Epithelial cell of proximal tubule (primary cell): ENCODE results near the gene NACAD. TPM values are rescaled to one million over a fixed set of nuclear protein-coding genes. Genes with fewer than 3 reads are reported as not detected.

Experiments used
- DNase-seq: peaks from one replicate; pipeline ENCODE4 v3.0.0-alpha.2; 2011; ENCODE audit warnings: low read depth
- H3K4me3 ChIP-seq: 2 replicates; pipeline ENCODE4 v1.5.1; 2011; ENCODE audit warnings: low read depth, mild to moderate bottlenecking, low read length
- total RNA-seq: library from RNA; depleted of rRNA; stranded (reverse); fragments of >200 nt; gene quantifications from 2 replicates; pipeline ENCODE4 v1.2.3, GENCODE V29; 2015
- TF ChIP-seq, protein P1 (sequence below): conservative IDR thresholded peaks from 2 replicates; pipeline ENCODE4 v1.5.1; 2012; ENCODE audit warnings: low read depth, mild to moderate bottlenecking, low read length

NACAD gene, protein sequence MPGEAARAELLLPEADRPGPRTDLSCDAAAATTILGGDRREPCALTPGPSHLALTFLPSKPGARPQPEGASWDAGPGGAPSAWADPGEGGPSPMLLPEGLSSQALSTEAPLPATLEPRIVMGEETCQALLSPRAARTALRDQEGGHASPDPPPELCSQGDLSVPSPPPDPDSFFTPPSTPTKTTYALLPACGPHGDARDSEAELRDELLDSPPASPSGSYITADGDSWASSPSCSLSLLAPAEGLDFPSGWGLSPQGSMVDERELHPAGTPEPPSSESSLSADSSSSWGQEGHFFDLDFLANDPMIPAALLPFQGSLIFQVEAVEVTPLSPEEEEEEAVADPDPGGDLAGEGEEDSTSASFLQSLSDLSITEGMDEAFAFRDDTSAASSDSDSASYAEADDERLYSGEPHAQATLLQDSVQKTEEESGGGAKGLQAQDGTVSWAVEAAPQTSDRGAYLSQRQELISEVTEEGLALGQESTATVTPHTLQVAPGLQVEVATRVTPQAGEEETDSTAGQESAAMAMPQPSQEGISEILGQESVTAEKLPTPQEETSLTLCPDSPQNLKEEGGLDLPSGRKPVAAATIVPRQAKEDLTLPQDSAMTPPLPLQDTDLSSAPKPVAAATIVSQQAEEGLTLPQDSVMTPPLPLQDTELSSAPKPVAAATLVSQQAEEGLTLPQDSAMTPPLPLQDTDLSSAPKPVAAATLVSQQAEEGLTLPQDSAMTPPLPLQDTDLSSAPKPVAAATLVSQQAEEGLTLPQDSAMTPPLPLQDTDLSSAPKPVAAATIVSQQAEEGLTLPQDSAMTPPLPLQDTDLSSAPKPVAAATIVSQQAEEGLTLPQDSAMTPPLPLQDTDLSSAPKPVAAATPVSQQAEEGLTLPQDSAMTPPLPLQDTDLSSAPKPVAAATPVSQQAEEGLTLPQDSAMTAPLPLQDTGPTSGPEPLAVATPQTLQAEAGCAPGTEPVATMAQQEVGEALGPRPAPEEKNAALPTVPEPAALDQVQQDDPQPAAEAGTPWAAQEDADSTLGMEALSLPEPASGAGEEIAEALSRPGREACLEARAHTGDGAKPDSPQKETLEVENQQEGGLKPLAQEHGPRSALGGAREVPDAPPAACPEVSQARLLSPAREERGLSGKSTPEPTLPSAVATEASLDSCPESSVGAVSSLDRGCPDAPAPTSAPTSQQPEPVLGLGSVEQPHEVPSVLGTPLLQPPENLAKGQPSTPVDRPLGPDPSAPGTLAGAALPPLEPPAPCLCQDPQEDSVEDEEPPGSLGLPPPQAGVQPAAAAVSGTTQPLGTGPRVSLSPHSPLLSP (N-terminal part only)
- total RNA-seq = 3.9 and 7.9 TPM in 2 replicates

DNA sequence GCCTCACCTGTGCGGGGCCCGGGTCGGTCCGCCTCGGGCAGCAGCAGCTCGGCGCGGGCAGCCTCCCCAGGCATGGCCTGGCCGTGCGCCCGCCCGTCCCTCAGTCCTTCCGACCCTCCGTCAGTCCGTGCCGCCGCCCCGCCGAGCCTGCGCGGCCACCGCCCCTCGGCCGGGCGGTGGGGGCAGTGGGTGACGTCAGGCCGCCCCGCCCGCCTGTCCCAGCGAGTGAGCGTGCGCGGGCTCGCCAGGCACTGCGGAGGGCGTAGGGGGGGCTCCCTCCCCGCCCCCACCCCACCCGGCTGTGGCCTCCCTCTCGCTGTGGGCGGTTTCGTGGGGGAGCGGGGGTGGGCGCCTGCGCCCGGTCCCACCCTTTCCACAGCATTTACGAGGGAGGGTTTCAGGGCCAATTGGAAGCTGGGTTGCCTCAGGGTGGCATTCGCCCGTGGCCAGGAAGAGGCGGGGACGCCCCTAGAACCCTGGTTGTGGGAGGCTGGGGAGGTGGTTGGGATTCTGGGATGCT lies at the start of gene NACAD:
TSS of gene NACAD (minus strand) at position 149 of the 520 bp plus-strand sequence. CDS start at position 74, 75 bp downstream.
- TF ChIP-seq, protein P1, sequence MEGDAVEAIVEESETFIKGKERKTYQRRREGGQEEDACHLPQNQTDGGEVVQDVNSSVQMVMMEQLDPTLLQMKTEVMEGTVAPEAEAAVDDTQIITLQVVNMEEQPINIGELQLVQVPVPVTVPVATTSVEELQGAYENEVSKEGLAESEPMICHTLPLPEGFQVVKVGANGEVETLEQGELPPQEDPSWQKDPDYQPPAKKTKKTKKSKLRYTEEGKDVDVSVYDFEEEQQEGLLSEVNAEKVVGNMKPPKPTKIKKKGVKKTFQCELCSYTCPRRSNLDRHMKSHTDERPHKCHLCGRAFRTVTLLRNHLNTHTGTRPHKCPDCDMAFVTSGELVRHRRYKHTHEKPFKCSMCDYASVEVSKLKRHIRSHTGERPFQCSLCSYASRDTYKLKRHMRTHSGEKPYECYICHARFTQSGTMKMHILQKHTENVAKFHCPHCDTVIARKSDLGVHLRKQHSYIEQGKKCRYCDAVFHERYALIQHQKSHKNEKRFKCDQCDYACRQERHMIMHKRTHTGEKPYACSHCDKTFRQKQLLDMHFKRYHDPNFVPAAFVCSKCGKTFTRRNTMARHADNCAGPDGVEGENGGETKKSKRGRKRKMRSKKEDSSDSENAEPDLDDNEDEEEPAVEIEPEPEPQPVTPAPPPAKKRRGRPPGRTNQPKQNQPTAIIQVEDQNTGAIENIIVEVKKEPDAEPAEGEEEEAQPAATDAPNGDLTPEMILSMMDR = no peak
- no peak for DNase-seq
- peak within 1 kb of the TSS; percentile 49 for H3K4me3 ChIP-seq

GRCh38 chr7:45136106-45137060 lies 47.6 kb upstream of the NACAD start:
- DNase-seq = no peak
- TF ChIP-seq, protein P1 = peak; percentile 88
- no peak overlapping the region for H3K4me3 ChIP-seq

GRCh38 chr7:45133877-45134276 lies 45.1 kb upstream of the NACAD start:
- TF ChIP-seq, protein P1 = no peak
- H3K4me3 ChIP-seq = no peak overlapping the region
- DNase-seq = no peak

GRCh38 chr7:45133352-45133751 lies 44.6 kb upstream of the NACAD start:
- TF ChIP-seq, protein P1 = no peak
- no peak for DNase-seq
- H3K4me3 ChIP-seq = no peak overlapping the region

DNA sequence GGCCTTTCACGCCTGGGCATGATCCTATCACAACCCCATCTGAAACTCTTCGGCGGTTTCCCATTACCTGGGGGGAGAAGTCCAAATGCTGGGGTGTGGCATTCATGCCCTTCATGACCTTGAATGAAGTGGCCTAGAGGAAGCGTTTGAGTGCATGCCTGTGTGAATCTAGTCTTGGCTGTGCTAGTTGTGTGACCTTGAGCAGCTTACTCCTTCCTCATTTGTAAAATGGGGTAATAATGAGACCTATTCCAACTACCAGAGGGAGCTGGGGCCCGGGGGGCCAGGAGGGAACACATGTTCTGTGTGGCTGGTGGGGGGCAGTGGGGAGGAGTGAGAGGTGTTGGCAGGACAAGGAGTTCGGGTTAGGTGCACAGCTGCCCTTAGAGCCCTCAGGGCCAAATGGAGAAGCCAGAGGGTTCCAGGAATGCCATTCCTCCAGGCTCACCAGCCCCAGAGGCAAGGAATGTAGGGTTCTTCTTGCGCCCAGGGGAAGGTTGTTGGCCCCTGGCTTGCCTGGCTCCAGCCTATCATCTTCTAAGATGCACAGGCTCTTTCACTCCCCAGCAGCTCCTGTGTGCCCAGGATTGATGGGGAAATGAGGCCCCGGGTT lies 44.0 kb upstream of the NACAD start:
- DNase-seq = no peak
- H3K4me3 ChIP-seq = no peak overlapping the region
- TF ChIP-seq, protein P1 = no peak
